ENCODE data around the gene HSPB6. TPM values are rescaled to one million over a fixed set of nuclear protein-coding genes. Genes with fewer than 3 reads are reported as not detected.

Gene HSPB6
- total RNA-seq, 1 experiment from 2014 or later = 0.87 TPM

DNA sequence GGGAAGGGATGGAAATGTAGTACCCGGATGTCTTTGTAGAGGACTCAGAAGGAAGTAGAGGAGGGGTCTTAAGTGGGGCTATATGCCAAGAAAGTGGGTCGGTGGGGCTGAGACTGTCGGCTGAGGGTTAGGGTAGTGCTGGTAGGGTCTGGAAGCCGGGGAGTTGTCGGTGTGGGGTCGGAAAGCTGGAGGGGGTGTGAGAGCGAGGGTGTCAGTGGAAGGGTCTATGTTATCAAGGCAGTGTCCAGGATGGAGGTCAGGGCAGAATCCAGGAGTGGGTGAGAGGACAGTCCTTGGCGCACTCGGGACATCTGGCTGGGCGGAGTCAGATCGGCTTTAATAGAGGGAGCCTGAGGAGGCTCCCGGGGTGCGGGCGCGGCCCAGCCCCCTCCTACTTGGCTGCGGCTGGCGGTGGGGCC lies 1.7 kb downstream of the HSPB6 start:
- in situ Hi-C loops (cut with HindIII; ENCODE audit: low pct_unique_long_range_greater_than_20kb, low sequenced_read_pairs) = no loop called here
- no peak for ATAC-seq
- no peaks in the 10 kb centered on the region for H3K36me3 ChIP-seq (ENCODE audit: control insufficient read depth, insufficient read depth, low read length)
- BruUV-seq (replicated peaks) = no TSS peak
- peaks cover 16% of the 10 kb centered on the region for H3K4me1 ChIP-seq (ENCODE audit: control insufficient read depth, insufficient read depth, low read length)
- intact Hi-C loops (cut with micrococcal nuclease; ENCODE audit: unreplicated experiment) = no loop called here
- no peaks in the 10 kb centered on the region for H3K9me3 ChIP-seq (ENCODE audit: control insufficient read depth, insufficient read depth, low read depth, low read length)
- no peaks in the 10 kb centered on the region for H3K27me3 ChIP-seq (ENCODE audit: control insufficient read depth, insufficient read depth, low read length)
- CTCF ChIA-PET = no interaction called here
- DNase-seq (ENCODE audit: low read depth, low spot score) = no peak
- H3K4me3 ChIP-seq (ENCODE audit: low read depth in 2 of 2, low read length in 2 of 2) = no peak overlapping the region
- no peak overlapping the region for H3K27ac ChIP-seq (ENCODE audit: low read length)
- TF ChIP-seq, protein P1, sequence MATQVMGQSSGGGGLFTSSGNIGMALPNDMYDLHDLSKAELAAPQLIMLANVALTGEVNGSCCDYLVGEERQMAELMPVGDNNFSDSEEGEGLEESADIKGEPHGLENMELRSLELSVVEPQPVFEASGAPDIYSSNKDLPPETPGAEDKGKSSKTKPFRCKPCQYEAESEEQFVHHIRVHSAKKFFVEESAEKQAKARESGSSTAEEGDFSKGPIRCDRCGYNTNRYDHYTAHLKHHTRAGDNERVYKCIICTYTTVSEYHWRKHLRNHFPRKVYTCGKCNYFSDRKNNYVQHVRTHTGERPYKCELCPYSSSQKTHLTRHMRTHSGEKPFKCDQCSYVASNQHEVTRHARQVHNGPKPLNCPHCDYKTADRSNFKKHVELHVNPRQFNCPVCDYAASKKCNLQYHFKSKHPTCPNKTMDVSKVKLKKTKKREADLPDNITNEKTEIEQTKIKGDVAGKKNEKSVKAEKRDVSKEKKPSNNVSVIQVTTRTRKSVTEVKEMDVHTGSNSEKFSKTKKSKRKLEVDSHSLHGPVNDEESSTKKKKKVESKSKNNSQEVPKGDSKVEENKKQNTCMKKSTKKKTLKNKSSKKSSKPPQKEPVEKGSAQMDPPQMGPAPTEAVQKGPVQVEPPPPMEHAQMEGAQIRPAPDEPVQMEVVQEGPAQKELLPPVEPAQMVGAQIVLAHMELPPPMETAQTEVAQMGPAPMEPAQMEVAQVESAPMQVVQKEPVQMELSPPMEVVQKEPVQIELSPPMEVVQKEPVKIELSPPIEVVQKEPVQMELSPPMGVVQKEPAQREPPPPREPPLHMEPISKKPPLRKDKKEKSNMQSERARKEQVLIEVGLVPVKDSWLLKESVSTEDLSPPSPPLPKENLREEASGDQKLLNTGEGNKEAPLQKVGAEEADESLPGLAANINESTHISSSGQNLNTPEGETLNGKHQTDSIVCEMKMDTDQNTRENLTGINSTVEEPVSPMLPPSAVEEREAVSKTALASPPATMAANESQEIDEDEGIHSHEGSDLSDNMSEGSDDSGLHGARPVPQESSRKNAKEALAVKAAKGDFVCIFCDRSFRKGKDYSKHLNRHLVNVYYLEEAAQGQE (IDR thresholded peaks at IDR 0.05; ENCODE audit: insufficient read depth in 1 of 2, low read depth in 2 of 2, low read length in 1 of 2) = no peak
- no peak for TF ChIP-seq POLR2AphosphoS5 (IDR thresholded peaks at IDR 0.05; ENCODE audit: low read depth, low read length)
- TF ChIP-seq TCF7L2 (IDR thresholded peaks at IDR 0.05; ENCODE audit: low read depth, low read length) = no peak
- TF ChIP-seq SIN3A (IDR thresholded peaks at IDR 0.05; ENCODE audit: borderline replicate concordance, insufficient read depth, low read depth, low read length) = no peak
- TF ChIP-seq, protein P2, sequence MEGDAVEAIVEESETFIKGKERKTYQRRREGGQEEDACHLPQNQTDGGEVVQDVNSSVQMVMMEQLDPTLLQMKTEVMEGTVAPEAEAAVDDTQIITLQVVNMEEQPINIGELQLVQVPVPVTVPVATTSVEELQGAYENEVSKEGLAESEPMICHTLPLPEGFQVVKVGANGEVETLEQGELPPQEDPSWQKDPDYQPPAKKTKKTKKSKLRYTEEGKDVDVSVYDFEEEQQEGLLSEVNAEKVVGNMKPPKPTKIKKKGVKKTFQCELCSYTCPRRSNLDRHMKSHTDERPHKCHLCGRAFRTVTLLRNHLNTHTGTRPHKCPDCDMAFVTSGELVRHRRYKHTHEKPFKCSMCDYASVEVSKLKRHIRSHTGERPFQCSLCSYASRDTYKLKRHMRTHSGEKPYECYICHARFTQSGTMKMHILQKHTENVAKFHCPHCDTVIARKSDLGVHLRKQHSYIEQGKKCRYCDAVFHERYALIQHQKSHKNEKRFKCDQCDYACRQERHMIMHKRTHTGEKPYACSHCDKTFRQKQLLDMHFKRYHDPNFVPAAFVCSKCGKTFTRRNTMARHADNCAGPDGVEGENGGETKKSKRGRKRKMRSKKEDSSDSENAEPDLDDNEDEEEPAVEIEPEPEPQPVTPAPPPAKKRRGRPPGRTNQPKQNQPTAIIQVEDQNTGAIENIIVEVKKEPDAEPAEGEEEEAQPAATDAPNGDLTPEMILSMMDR (IDR thresholded peaks at IDR 0.05) = no peak
- POLR2A ChIA-PET = no interaction called here

- in situ Hi-C loops (cut with HindIII; ENCODE audit: low pct_unique_long_range_greater_than_20kb, low sequenced_read_pairs) (no loop called here), intact Hi-C loops (cut with micrococcal nuclease; ENCODE audit: unreplicated experiment) (no loop called here)
- ATAC-seq = no peak
- H3K4me1 ChIP-seq (ENCODE audit: control insufficient read depth, insufficient read depth, low read length) = peaks cover 17% of the 10 kb centered on the region
- CTCF ChIA-PET = no interaction called here
- no peak for DNase-seq (ENCODE audit: low read depth, low spot score)
- TF ChIP-seq, protein P2 (IDR thresholded peaks at IDR 0.05) = no peak
- TF ChIP-seq SIN3A (IDR thresholded peaks at IDR 0.05; ENCODE audit: borderline replicate concordance, insufficient read depth, low read depth, low read length) = no peak
- TF ChIP-seq POLR2AphosphoS5 (IDR thresholded peaks at IDR 0.05; ENCODE audit: low read depth, low read length) = no peak
- TF ChIP-seq TCF7L2 (IDR thresholded peaks at IDR 0.05; ENCODE audit: low read depth, low read length) = no peak
- TF ChIP-seq, protein P1 (IDR thresholded peaks at IDR 0.05; ENCODE audit: insufficient read depth in 1 of 2, low read depth in 2 of 2, low read length in 1 of 2) = no peak
- H3K9me3 ChIP-seq (ENCODE audit: control insufficient read depth, insufficient read depth, low read depth, low read length) = no peaks in the 10 kb centered on the region
- H3K36me3 ChIP-seq (ENCODE audit: control insufficient read depth, insufficient read depth, low read length) = no peaks in the 10 kb centered on the region
- no TSS peak for BruUV-seq (replicated peaks)
- H3K27me3 ChIP-seq (ENCODE audit: control insufficient read depth, insufficient read depth, low read length) = no peaks in the 10 kb centered on the region
- no peak overlapping the region for H3K27ac ChIP-seq (ENCODE audit: low read length)
- POLR2A ChIA-PET = interaction anchor here (0.6 kb wide), 1 partner anchor 9 kb away, joined by 5 read pairs; the partner anchor contains the start of genes PSENEN and U2AF1L4
- no peak overlapping the region for H3K4me3 ChIP-seq (ENCODE audit: low read depth in 2 of 2, low read length in 2 of 2)
Observed at GRCh38 chr19:35754370-35755130, 2.3 kb downstream of the HSPB6 start.
